CD4-positive, alpha-beta T cell treated with Interleukin-6 for 4 hours (primary cell): ENCODE measurements around the gene LPCAT1.

Experiments
- DNase-seq: peaks from one replicate; pipeline ENCODE4 v3.0.0-alpha.2; 2020; ENCODE audit warnings: mixed read lengths

Gene LPCAT1

GRCh38 chr5:1555011-1555807, 31.4 kb upstream of the LPCAT1 start:
- no peak for DNase-seq

- DNase-seq: no peak
These were observed 30.7 kb upstream of the LPCAT1 start for GRCh38 chr5:1554410-1554967.

- no peak for DNase-seq
These were observed 30.0 kb upstream of the LPCAT1 start for GRCh38 chr5:1553539-1554409.

- no peak for DNase-seq
These were observed 28.9 kb upstream of the LPCAT1 start for GRCh38 chr5:1552521-1553255.

- no peak for DNase-seq
These were observed 27.9 kb upstream of the LPCAT1 start for GRCh38 chr5:1551426-1552301.

GRCh38 chr5:1550287-1551076, 26.7 kb upstream of the LPCAT1 start:
- no peak for DNase-seq

GRCh38 chr5:1549475-1550030, 25.8 kb upstream of the LPCAT1 start:
- DNase-seq: no peak

GRCh38 chr5:1548702-1549474, 25.1 kb upstream of the LPCAT1 start:
- DNase-seq: no peak

GRCh38 chr5:1547655-1548054, 23.9 kb upstream of the LPCAT1 start:
- DNase-seq: no peak

GRCh38 chr5:1547236-1547635, 23.5 kb upstream of the LPCAT1 start:
- DNase-seq: no peak

- DNase-seq: no peak
These were observed 22.8 kb upstream of the LPCAT1 start for GRCh38 chr5:1546556-1546955.

GRCh38 chr5:1545805-1546355, 22.1 kb upstream of the LPCAT1 start:
- DNase-seq: no peak

- no peak for DNase-seq
These were observed 21.5 kb upstream of the LPCAT1 start for GRCh38 chr5:1545126-1545804.

GRCh38 chr5:1544294-1544961, 20.7 kb upstream of the LPCAT1 start:
- no peak for DNase-seq

- no peak for DNase-seq
These were observed 19.9 kb upstream of the LPCAT1 start for GRCh38 chr5:1543398-1544293.

GRCh38 chr5:1542781-1543180, 19.0 kb upstream of the LPCAT1 start:
- DNase-seq: no peak

- DNase-seq: no peak
These were observed 18.1 kb upstream of the LPCAT1 start for GRCh38 chr5:1541702-1542400.
